KMS-11 (cell line): Measurements from ENCODE around the gene JMJD6.

Experiments
- H2AFZ ChIP-seq: fragments of 200-600 bp; sonication (generic); 2 replicates; pipeline ENCODE4 v1.6.1; 2016; ENCODE audit warnings: antibody characterized with exemption, mixed run types, low read depth
- H3K27ac ChIP-seq: fragments of 200-600 bp; sonication (generic); 2 replicates; pipeline ENCODE4 v1.6.1; 2016; ENCODE audit warnings: mild to moderate bottlenecking, mixed run types
- H3K27me3 ChIP-seq: fragments of 200-600 bp; sonication (generic); 2 replicates; pipeline ENCODE4 v1.6.1; 2017; ENCODE audit warnings: mild to moderate bottlenecking, low read depth, mixed run types, moderate library complexity; ENCODE audit not compliant: insufficient read depth
- H3K36me3 ChIP-seq: fragments of 200-600 bp; sonication (generic); 2 replicates; pipeline ENCODE4 v1.6.1; 2017; ENCODE audit warnings: mild to moderate bottlenecking, mixed run types; ENCODE audit not compliant: insufficient read depth
- H3K4me1 ChIP-seq: fragments of 200-600 bp; sonication (generic); 2 replicates; pipeline ENCODE4 v1.6.1; 2016; ENCODE audit warnings: mild to moderate bottlenecking, low read depth, mixed run types; ENCODE audit not compliant: poor library complexity, severe bottlenecking
- H3K4me2 ChIP-seq: fragments of 200-600 bp; sonication (generic); 2 replicates; pipeline ENCODE4 v1.7.0; 2016; ENCODE audit warnings: mild to moderate bottlenecking, mixed run types
- H3K4me3 ChIP-seq: fragments of 200-600 bp; sonication (generic); IDR thresholded peaks from 2 replicates; pipeline ENCODE4 v1.6.1; 2017; ENCODE audit warnings: low read depth, low read length, mixed read lengths; ENCODE audit not compliant: insufficient read depth
- H3K79me2 ChIP-seq: fragments of 200-600 bp; sonication (generic); 2 replicates; pipeline ENCODE4 v1.6.1; 2016; ENCODE audit warnings: low read depth, mixed run types; ENCODE audit not compliant: insufficient read depth
- H3K9ac ChIP-seq: fragments of 200-600 bp; sonication (generic); 2 replicates; pipeline ENCODE4 v1.6.1; 2016; ENCODE audit warnings: mild to moderate bottlenecking, mixed run types
- H4K20me1 ChIP-seq: fragments of 200-600 bp; sonication (generic); 2 replicates; pipeline ENCODE4 v1.6.1; 2016; ENCODE audit warnings: mild to moderate bottlenecking, mixed run types; ENCODE audit not compliant: insufficient read depth
- TF ChIP-seq, protein P1 (sequence below): fragments of 200-600 bp; sonication (generic); conservative IDR thresholded peaks from 2 replicates; pipeline ENCODE4 v1.6.1; 2017; ENCODE audit warnings: low read depth, mild to moderate bottlenecking, antibody characterized with exemption, low read length, moderate library complexity, mixed read lengths

Gene JMJD6

DNA sequence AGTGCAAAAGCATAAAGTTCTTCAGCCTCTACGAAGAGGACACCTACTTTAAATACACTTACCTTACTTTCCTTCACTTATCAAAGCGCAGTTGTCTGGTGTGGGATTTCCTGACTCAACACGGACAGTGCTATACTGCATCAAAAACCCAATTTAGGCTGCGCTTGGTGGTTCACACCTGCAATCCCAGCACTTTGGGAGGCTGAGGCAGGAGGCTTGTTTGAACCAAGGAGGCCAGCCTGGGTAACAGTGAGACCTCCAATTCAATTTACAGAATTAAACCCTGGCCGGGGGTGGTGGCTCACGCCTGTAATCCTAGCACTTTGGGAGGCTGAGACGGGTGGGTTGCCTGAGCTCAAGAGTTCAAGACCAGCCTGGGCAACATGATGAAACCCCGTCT is 4.1 kb downstream of the JMJD6 start:
- TF ChIP-seq, protein P1, sequence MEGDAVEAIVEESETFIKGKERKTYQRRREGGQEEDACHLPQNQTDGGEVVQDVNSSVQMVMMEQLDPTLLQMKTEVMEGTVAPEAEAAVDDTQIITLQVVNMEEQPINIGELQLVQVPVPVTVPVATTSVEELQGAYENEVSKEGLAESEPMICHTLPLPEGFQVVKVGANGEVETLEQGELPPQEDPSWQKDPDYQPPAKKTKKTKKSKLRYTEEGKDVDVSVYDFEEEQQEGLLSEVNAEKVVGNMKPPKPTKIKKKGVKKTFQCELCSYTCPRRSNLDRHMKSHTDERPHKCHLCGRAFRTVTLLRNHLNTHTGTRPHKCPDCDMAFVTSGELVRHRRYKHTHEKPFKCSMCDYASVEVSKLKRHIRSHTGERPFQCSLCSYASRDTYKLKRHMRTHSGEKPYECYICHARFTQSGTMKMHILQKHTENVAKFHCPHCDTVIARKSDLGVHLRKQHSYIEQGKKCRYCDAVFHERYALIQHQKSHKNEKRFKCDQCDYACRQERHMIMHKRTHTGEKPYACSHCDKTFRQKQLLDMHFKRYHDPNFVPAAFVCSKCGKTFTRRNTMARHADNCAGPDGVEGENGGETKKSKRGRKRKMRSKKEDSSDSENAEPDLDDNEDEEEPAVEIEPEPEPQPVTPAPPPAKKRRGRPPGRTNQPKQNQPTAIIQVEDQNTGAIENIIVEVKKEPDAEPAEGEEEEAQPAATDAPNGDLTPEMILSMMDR, result no peak
- Histone ChIP-seq H3K4me2 (no peak overlapping the region), H3K79me2 (peaks cover 49% of the 10 kb centered on the region), H3K4me3 (no peak overlapping the region), H2AFZ (no peak overlapping the region), H3K9ac (no peak overlapping the region), H4K20me1 (peaks cover 8% of the 10 kb centered on the region; the same call in 1 of the 2 replicates), H3K36me3 (peaks cover 36% of the 10 kb centered on the region; the same call in 1 of the 2 replicates), H3K27me3 (no peaks in the 10 kb centered on the region), H3K27ac (no peak overlapping the region), H3K4me1 (peaks cover 53% of the 10 kb centered on the region)

DNA sequence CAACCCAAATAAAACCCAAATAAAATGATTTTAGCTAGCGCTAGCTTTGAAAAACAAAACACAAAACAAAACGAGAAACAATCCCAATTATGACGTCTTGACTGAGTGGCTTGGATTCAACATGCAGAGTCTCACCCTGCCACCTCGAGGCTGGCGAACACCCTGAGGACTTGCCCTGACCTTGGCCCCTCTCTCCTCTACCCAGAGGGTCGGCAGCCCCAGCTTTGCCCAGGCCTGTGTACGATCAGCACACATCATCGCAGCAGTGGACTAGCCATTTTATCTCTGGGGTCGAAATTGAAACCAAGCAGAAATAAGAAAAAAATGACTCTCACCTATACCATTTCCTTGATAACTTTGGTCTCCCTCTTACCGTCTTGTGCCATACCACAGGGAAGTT is 4.9 kb downstream of the JMJD6 start:
- peaks cover 8% of the 10 kb centered on the region; the same call in 1 of the 2 replicates for H4K20me1 ChIP-seq
- TF ChIP-seq, protein P1, result no peak
- no peaks in the 10 kb centered on the region for H3K27me3 ChIP-seq
- no peak overlapping the region; the same call in 1 of the 2 replicates for H3K4me2 ChIP-seq
- H3K79me2 ChIP-seq, result peaks cover 47% of the 10 kb centered on the region
- H3K4me1 ChIP-seq, result peaks cover 61% of the 10 kb centered on the region
- no peak overlapping the region for H3K9ac ChIP-seq
- H3K4me3 ChIP-seq, result no peak overlapping the region
- no peak overlapping the region for H3K27ac ChIP-seq
- H3K36me3 ChIP-seq, result peaks cover 36% of the 10 kb centered on the region; the same call in 1 of the 2 replicates
- H2AFZ ChIP-seq, result no peak overlapping the region

DNA sequence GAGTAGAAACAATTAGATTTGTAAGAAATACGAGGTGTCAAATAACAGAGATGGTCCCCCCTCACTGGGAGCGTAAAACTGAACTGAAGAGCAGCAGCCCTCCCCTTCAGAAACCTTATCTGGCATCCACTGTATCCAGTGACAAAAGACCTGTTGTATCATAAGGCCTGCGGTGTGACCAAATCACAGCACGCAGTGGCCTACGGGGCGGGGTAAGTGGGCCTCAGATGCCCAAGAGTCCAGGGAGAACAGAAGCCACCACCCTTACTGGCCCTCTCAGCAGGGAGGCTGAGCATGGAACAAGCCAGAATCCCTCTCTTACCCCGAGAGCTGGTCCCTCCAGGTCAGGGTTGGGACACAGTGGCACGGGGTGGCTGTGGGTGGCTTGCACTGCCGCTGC is 5.5 kb downstream of the JMJD6 start:
- Histone ChIP-seq H3K79me2 (peaks cover 43% of the 10 kb centered on the region), H3K27ac (no peak overlapping the region), H2AFZ (no peak overlapping the region), H3K4me3 (no peak overlapping the region), H3K27me3 (no peaks in the 10 kb centered on the region), H3K9ac (no peak overlapping the region), H3K4me1 (peaks cover 66% of the 10 kb centered on the region), H4K20me1 (peaks cover 8% of the 10 kb centered on the region; the same call in 1 of the 2 replicates), H3K4me2 (no peak overlapping the region), H3K36me3 (peaks cover 36% of the 10 kb centered on the region; the same call in 1 of the 2 replicates)
- TF ChIP-seq, protein P1, result no peak

DNA sequence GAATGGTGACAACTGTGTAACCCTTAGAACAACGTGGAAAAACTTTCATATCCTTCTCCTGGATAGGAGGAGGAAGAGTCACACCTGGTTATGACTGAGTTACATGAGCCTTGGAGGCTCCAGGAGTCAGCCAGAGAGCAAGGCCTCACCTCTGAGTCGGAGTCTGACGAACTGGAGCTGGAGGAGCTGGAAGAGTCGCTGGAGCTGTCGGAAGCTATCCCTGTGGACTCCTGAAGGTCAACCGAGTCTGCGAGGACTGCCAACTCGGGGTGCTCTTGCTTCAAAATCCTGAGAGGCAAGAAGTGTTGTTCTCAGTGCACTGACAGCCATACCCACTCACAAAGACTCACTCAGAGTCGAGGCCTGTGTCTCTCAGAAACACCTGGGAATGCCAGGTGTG is 6.2 kb downstream of the JMJD6 start:
- peaks cover 36% of the 10 kb centered on the region for H3K79me2 ChIP-seq
- TF ChIP-seq, protein P1, result no peak
- H3K27me3 ChIP-seq, result no peaks in the 10 kb centered on the region
- peaks cover 8% of the 10 kb centered on the region; the same call in 1 of the 2 replicates for H4K20me1 ChIP-seq
- H3K9ac ChIP-seq, result no peak overlapping the region
- H3K27ac ChIP-seq, result no peak overlapping the region
- H3K4me2 ChIP-seq, result no peak overlapping the region
- no peak overlapping the region for H2AFZ ChIP-seq
- H3K4me3 ChIP-seq, result no peak overlapping the region
- peaks cover 70% of the 10 kb centered on the region for H3K4me1 ChIP-seq
- H3K36me3 ChIP-seq, result peaks cover 36% of the 10 kb centered on the region; the same call in 1 of the 2 replicates
